Lower leg skin (tissue), 4 donors: ENCODE measurements around the gene RBM44. TPM values are rescaled to one million over a fixed set of nuclear protein-coding genes. Genes with fewer than 3 reads are reported as not detected.

Experiments
- DNase-seq, 2 donors: peaks; one replicate each; pipeline ENCODE4 v3.0.0-alpha.2; 2019; ENCODE audit warnings: low spot score in 2 of 2
- H3K4me3 ChIP-seq: fragments of 200-600 bp; sonication (generic); 2 replicates; pipeline ENCODE4 v1.5.1; 2017; ENCODE audit warnings: mild to moderate bottlenecking, low read depth; ENCODE audit not compliant: poor library complexity, severe bottlenecking
- POLR2A ChIP-seq, 2 donors: fragments of 450-650 bp; IDR thresholded peaks; one replicate each; pipeline ENCODE4 v1.6.1; 2016 to 2017; ENCODE audit warnings: antibody characterized with exemption in 2 of 2, mild to moderate bottlenecking in 1 of 2, moderate library complexity in 1 of 2
- WGBS, 2 donors: methylation state at CpG; one replicate each; pipeline ENCODE4 v1.1.5; 2018; 5-methylcytosine and 5-hydroxymethylcytosine counted together
- intact Hi-C: fragments of 100-400 bp; cut with DNase I; formaldehyde crosslinking; loops from one replicate; pipeline ENCODE4 v1.15.0; 2023; ENCODE audit warnings: low total_unique reads
- total RNA-seq, 4 donors: library from RNA; depleted of rRNA; stranded (reverse); fragments of >200 nt; gene quantifications; one replicate each; pipeline ENCODE4 v1.1.0, GENCODE V29; 2016
- TF ChIP-seq, protein P1 (sequence below), 3 donors: fragments of 450-650 bp; IDR thresholded peaks; one replicate each; pipeline ENCODE4 v1.5.1; 2016; ENCODE audit warnings: antibody characterized with exemption in 3 of 3, mild to moderate bottlenecking in 3 of 3, moderate library complexity in 2 of 3

Gene RBM44
- total RNA-seq, 4 donors from 2014 or later = 0.12 to 0.38 (median 0.23) TPM

DNA sequence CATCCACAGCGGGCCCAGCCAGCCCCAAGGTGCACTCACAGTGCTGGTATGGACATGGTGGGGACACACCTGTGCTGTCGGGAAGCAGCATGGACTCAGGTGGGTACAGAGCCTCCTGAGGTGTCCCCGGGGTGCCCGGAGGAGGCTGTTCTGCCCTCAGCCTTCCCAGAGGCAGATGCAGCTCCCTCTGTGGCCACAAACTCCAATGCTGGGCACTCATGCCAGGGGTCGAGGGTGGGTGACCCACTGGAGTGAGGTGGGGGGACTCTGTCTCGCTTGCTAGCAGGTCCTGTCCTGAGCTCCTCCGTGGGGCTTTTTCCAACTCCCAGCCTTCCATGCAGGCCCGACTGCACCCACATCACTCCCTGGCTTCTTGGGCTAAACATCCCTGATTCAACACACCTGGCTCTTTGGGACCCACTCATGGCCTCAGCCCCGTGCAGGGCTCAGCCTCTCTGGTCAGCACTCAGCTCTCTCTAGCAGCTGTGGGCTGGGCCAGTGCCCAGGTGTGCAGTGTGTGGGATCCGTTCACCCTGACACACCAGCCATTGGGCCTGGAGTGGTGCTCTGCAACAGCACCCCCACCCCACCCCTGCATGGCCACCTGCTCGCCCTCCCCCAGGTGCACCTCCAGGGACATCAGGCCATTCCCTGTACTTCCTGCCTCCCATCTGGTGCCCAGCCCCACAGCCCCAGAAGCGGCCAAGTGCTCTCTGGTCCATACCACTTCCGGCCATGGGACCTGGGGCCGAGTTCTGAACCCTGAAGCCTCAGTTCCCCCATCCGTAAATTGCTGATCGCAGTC is 76.9 kb downstream of the RBM44 start:
- no peak overlapping the region for H3K4me3 ChIP-seq
- intact Hi-C loops = loop anchor here (10.0 kb wide), 1 partner anchor 369 kb away; the partner anchor contains the start of gene HES6
- peak in 1 of 2 donors; percentile 72 for DNase-seq
- TF ChIP-seq, protein P1, sequence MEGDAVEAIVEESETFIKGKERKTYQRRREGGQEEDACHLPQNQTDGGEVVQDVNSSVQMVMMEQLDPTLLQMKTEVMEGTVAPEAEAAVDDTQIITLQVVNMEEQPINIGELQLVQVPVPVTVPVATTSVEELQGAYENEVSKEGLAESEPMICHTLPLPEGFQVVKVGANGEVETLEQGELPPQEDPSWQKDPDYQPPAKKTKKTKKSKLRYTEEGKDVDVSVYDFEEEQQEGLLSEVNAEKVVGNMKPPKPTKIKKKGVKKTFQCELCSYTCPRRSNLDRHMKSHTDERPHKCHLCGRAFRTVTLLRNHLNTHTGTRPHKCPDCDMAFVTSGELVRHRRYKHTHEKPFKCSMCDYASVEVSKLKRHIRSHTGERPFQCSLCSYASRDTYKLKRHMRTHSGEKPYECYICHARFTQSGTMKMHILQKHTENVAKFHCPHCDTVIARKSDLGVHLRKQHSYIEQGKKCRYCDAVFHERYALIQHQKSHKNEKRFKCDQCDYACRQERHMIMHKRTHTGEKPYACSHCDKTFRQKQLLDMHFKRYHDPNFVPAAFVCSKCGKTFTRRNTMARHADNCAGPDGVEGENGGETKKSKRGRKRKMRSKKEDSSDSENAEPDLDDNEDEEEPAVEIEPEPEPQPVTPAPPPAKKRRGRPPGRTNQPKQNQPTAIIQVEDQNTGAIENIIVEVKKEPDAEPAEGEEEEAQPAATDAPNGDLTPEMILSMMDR (IDR thresholded peaks at IDR 0.05) = no peak
- no peak for TF ChIP-seq POLR2A (IDR thresholded peaks at IDR 0.05)
- WGBS, 2 donors = 89 to 92% methylated on average over 14 to 15 of the region's 16 CpGs

DNA sequence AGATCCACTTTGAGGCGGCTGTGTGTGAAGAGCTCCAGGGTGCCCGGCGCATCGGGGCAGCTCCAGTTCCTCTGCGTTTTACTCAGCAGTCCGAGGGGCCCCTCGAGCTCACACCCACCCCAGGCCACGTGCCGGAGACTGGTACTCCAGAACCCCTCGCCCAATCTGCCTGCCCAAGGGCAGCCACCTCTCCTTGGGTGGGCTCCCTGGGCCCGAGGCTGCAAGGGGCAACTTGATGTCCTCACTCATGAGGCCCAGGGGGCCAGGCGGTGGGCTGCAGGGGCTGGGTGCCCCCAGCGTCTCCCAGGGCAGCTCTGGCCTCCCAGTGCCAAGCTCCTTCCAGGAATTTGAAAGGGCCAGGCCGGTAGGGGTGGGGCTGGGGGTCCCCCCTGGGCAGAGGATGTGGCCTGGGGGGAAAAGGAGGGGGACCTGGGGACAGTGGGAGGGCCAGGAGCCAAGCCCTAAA is 77.5 kb downstream of the RBM44 start:
- intact Hi-C loops = loop anchor here (10.0 kb wide), 1 partner anchor 369 kb away; the partner anchor contains the start of gene HES6
- DNase-seq = peak in 1 of 2 donors; percentile 72
- no peak overlapping the region for H3K4me3 ChIP-seq
- WGBS, 2 donors = 87 to 89% methylated on average over 14 of the region's 14 CpGs
- TF ChIP-seq, protein P1 (IDR thresholded peaks at IDR 0.05) = no peak
- TF ChIP-seq POLR2A (IDR thresholded peaks at IDR 0.05) = no peak

DNA sequence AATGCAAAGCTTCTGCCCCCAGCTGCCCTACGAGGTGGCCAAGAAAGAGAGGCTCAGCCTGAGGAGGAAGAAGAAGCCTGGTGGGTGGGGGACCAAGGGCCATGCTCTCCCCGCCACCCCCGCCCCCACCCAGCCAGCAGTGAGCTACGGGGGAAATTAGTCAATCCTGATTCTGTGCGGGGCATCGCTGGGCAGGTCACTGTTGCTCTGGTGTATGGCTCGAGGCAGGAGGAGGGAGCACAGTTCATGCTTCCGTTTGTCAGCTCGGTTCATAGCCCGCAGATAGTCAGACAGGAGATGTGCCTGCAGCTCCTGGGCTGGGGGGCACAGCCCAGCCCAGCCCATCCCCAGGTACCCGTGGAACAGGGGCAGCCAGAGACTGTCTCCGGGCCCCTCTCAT is 78.0 kb downstream of the RBM44 start:
- no peak overlapping the region for H3K4me3 ChIP-seq
- TF ChIP-seq, protein P1 (IDR thresholded peaks at IDR 0.05) = no peak
- no peak for TF ChIP-seq POLR2A (IDR thresholded peaks at IDR 0.05)
- WGBS, 2 donors = 81 to 92% methylated on average over 9 to 10 of the region's 12 CpGs
- intact Hi-C loops = loop anchor here (10.0 kb wide), 1 partner anchor 368 kb away; the partner anchor contains the start of gene HES6
- DNase-seq = peak in 1 of 2 donors; percentile 82

DNA sequence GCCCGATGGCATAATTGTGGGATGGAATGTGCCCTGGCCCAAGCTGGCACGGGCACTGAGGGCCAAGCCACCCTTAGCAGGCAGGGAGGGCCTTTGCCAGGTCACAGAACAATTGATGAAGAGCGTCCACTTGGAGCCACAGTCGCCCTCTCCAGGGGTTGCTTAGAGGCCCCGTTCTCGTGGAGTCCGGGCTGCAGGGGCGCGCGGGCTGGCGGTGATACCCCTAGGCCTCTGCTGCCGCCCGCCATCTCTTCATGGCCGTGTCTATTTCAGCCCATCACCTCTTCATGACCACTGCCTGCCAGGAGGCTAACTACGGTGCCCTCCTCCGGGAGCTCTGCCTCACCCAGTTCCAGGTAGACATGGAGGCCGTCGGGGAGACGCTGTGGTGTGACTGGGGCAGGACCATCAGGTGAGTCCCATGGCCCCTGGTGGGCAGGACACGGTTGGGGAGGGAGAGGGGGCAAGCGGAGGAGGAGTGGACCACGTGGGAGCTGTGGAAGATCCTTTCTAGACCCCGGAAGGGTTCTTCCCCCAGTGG is 78.4 kb downstream of the RBM44 start:
- no peak for DNase-seq
- H3K4me3 ChIP-seq = no peak overlapping the region
- intact Hi-C loops = loop anchor here (10.0 kb wide), 1 partner anchor 368 kb away; the partner anchor contains the start of gene HES6
- TF ChIP-seq, protein P1 (IDR thresholded peaks at IDR 0.05) = no peak
- no peak for TF ChIP-seq POLR2A (IDR thresholded peaks at IDR 0.05)
- WGBS, 2 donors = 93 to 96% methylated on average over 18 to 22 of the region's 23 CpGs

DNA sequence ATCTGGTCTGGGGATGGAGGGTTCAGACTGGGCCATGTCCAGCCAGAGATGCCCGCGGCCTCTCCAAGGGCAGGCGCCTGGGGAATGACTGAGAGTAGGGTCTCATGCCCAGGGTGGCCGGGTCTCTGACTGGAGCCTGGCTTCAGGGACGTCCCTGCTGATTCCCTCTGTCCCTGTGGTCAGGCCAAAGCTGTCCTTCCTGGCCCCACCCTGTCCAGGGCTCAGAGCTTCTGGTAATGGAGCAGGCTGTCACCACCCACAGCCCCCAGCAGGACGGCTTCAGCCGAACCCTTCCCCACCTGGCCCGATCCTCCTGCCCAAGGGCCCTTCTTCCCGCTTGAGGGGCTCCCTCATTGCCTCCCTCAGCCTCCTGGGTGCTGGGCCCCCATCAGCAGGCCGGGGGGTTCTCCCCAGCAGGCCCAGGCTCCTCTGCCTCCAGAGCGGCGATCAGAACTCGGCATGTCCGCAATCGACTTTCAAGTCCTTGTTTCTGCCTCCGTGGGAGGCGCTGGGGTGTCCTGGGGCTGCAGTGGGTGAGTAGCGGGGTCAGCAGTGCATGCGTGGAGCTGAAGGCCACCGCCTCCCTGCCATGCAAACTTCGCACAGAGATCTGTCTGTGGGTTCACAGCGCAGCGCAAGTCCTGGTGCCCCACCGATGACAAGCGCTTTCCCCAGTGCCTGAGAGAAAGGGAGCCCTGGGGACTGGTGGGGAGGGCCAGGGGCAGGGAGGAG is 79.2 kb downstream of the RBM44 start:
- no peak overlapping the region for H3K4me3 ChIP-seq
- WGBS, 2 donors = 96 to 98% methylated on average over 22 to 25 of the region's 25 CpGs
- no peak for TF ChIP-seq POLR2A (IDR thresholded peaks at IDR 0.05)
- TF ChIP-seq, protein P1 (IDR thresholded peaks at IDR 0.05) = no peak
- intact Hi-C loops = loop anchor here (10.0 kb wide), 1 partner anchor 367 kb away; the partner anchor contains the start of gene HES6
- no peak for DNase-seq
